HG03066 (cell line): Measurements from ENCODE around the gene MYO5B.
A peak's percentile ranks its signal among the peaks of the same experiment; 100 is the strongest.

Experiments
- ATAC-seq: cut with Tn5 transposase; IDR thresholded peaks from one replicate; pipeline ENCODE4 v1.9.1; 2021; ENCODE audit warnings: low read depth; ENCODE audit not compliant: unreplicated experiment

Gene MYO5B

DNA sequence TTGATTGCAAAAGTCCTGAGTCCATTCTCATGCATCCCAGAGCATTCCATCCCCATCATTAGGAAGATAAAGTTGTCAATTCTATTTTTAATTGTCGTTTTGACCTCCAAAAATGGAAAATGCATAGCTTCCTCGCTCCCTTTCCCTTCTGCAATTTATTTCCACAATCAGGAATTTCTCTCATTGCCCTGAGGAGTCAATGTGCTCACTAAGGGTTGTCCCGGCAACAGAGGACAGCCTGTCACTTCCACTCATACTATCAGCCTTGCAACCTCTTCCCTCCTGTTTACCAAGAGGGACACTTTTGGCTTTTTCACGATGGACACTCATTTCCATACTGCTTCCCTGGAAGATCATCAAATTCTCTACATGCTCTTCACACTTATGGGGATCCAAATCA, 164.8 kb downstream of the MYO5B start:
- ATAC-seq, result no peak

DNA sequence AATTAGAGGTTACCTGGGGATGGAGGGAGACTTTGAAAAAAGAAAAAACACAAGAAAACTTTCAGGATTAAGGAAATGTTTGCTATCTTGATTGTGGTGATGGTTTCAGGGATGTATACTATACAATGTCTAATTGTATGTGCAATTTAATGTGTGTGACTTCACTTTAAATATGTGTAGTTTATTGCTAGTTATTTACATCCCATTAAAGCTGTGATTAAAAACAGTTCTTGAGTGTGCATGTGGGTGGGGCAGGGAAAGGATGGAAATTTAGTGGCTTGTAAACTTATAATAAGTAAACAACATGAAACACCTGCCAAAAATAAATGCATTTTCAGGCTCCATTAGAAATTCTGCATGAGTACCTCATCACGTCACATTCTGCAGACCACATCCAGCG, 167.0 kb downstream of the MYO5B start:
- ATAC-seq, result no peak

DNA sequence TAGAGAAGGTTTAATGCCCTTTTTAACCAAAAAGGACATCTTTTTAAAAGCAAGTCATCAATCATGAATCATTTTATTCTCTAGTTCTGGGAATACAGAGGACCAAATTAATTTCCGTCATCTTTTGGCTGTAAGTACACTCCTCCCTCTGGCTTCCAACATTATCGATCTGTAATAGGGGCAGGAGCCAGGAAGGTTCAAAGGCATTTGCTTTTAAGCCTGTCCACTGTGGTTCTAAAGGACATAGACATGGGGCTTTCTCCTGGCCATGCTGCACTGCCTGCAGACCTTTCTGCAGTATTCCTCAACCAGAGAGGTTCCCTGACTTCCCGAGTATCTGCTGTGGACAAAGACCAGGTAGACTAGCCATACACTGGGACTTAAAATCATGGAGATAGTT, 170.5 kb downstream of the MYO5B start:
- no peak for ATAC-seq

DNA sequence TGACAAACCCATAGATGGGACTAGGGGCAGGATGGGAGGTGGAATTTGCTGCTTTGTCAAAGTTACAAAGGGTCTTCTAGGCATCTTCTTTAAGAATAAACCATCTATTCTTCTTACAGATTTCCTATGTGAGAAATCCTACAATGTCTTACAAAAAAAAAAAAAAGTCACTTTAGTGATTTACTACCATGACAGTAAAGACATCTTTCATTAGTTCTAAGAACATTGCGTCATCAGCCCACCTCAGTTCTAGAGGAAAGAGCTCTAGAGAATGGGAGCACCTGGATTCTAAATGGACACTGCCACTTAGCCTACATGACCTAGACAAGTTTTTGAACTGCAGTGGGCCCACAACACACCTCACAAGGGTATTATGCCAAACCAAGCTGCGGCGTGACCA, 172.0 kb downstream of the MYO5B start:
- ATAC-seq, result no peak

DNA sequence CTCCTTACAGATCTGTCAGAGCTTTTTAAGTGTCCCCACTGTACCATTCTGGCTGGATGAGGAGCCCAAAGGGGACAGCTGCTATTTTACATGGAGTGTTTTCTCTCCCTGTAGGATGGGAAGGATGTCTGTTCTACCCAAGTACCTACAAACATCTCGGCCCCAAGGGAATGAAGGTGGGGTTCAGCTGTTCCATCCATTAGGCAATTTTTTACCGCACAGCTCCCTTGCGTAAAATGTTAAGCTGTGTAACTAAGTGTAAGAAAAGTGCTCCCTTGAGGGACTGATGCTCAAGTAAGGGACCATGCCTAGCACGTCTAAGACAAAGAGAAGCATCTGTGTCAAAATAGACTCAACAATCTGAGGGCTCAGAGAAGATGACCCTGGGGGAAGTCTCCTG, 180.3 kb downstream of the MYO5B start:
- ATAC-seq, result no peak

DNA sequence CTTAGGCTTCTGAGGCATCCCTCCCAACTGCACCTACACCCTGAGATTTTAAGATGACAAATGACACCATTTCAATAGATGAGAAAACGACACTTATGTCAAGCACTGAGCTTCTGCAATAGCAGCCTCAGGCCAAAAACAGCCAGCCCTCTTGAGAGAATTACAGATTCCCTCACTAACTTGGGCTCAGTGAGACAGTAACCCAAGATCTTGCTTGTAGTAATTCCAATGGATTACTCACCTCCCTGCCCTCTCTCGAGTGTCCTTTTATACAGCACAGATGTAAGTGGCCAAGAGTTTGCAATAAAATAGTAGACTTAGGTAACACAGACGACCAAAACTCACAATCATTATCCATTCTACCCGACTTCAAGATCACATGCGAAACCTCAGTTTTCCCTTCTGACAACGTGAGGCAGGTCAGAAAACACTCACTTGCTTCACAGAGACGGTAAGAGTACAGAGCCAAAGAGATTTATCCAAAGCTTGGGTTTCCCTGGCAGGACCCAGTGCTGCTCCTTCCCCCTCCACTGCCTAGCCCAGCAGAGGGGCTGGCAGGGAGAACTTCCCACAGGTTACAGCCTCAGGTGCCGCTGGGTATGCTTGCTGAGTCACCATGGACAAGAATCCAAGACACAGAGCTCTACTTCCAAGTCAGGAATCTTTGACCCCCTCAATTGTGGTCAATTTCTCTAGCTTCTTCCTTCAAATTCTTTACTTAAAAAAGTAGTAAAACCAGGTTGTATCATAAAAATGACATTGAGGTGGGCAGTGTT, 181.4 kb downstream of the MYO5B start:
- no peak for ATAC-seq

DNA sequence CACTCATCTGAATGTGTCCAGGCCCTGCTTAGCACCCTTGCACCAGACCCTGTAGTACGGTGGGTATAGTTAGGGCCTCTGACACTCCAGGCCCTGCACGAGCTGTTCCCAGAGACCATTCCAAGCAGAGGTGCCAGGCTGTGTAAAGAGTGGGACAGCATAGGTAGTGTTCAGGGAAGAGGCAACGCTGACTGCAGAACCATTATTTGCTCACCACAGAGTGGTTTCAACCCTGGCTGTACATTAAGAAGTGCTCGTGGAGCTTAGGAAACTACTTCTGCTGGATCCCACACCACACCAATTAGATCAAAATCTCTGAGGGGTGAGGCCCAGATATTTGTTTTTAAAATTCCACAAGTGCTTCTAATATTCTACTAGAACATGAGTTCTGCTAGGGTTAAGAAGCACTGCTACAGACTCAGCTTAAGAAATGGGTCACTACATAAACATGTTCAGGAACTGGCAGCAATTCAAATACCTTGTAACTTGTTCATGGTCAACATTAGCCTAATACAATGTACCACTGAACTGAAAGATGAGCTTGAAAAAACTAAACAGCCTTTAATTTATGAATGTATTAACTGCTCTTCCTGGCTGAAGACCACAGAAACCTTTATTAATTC, 183.0 kb downstream of the MYO5B start:
- ATAC-seq, result no peak

DNA sequence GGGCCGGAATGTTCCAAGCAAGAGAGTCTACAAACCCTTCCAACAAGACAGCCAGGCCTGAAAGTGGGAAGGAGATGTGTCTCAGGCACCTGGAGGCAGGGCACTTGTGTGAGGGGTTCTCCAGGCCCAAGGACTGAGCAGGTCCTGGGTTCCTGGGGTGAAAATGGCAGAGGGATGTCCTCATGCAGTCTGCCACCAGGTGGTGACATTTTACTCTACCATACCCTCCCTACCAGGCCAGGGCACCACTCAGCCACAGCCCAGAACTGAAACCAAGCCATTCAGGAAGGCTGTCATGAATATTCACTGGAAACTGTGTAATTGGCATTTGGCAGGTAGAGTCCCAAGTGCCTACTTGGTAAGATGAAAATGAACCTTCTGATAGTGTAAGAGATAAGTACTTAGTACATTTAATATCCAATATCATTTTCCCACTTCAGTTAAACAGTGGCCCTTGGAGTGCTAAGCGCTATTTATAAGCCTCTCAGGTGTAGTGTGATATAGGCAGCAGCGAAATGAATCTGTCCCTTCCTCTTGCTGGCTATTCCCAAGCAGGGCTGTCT, 185.1 kb downstream of the MYO5B start:
- ATAC-seq, result peak; percentile 80

DNA sequence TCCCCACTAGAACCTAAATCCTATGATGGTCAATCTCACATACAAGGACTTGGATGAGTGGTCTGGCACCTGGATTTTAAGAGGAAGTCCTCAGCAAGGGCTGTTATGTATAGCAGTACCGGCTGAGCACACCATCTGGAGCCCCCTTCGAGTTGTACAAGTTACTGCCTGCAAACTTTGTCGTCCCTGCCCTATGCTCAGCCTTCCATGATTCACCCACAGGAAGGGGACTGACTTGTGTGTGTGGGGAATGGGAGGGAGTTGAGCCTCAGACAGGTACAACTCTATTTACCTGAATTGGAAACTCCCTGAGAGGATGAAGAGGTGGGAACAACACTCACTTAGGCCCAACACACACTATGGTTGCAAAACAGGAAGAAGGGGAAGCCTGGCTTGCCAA, 186.6 kb downstream of the MYO5B start:
- ATAC-seq, result no peak

DNA sequence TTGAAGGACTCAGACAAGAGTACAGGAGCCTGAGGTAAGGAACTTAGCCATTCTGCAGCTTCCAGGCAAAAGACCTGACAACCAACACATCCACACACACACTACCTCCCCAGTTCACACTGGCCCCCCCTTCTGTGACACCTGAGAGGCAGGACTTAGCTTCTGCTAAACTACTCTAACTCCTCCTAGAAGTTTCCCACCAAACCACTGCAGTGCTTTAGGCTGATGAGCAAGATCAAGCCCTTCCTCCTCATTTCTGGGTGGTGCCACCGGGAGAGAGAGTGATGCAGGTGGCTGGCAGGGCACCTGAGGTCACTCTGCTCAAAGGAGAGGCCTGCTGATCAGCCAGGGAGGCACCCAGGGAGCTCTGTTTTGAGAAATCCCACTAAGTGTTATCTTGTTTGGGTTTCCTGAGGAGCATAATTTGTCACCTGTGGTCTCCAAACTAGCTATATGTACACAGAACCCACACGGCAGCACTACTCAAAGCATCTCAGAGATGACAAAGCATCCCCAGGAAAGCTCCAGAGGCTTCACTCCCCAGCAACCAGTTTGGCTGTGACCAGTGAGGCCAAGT, 188.4 kb downstream of the MYO5B start:
- ATAC-seq, result no peak

DNA sequence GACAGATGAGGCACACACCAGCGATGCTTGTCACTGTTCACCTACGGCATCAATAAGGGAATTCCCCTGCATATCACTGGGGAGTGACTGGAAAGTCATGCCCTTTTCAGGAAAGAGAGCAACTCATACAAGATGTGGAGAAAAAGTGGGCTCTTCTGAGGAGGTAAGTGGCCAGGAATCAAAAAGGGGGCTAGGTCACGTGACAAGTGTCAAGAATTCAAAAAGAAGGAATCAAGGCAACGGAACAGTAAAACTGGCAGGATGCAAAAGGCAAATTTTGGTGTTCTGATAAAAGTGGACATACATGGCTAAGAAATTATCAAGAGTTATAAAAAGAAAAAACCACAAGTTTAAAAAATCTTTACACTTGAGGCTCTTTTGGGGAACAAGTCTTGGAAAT, 190.9 kb downstream of the MYO5B start:
- ATAC-seq, result no peak

DNA sequence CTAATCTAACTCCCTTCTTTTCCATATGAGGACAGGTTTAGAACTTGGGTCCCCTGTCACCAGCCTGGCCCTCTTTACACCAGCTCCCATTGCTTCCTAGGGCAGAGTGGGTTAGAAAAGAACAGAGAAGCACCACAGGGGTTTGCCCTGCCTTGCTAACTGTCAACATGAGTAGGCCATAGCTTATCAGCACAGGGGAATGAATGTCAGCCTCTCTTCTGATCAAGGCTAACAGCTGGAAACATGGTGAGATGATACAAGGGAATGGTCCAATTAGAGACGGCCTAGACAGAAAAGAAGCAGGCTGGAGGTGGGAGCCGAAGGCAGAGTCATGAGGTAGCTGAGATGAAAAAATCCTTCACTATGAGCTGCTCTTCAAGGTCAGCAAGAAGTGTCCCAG, 192.2 kb downstream of the MYO5B start:
- ATAC-seq, result no peak

DNA sequence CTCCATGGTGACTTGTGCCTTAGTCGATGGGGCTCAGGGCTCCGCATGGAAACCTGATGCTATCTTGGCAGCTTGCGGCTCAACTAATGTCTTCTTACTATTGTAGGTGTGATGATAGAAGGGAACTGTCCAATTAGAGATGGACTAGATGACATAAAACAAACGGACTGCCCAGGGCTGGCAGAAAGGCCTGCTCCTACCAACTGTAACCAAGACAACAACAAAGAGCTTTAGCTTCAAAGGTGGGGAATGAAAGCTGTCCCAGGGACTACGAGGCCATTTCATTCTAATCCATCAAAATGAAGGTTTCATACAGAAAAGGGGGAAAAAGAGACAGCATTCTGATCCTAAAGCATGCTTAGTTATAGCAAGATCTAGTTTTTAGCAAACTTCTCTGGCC, 194.7 kb downstream of the MYO5B start:
- ATAC-seq, result no peak

DNA sequence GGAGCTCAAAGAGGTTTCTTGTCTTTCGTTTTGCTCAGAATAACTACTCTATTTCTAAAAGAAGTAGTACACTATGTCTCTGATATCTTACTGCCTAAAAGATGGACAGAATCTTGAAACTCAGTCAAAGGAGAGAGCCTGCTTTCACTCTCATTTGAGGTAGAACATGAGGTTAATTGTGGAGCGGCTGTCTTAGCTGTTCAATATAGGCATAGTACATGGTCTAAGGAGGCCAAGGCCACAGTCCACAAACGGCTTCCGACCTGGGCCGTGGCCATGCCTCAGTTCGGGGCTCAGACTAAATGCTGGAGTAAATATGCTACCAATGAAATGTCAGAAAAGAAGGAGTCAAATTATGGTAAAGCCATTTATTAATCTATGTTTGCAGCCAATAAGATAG, 195.8 kb downstream of the MYO5B start:
- ATAC-seq, result no peak

DNA sequence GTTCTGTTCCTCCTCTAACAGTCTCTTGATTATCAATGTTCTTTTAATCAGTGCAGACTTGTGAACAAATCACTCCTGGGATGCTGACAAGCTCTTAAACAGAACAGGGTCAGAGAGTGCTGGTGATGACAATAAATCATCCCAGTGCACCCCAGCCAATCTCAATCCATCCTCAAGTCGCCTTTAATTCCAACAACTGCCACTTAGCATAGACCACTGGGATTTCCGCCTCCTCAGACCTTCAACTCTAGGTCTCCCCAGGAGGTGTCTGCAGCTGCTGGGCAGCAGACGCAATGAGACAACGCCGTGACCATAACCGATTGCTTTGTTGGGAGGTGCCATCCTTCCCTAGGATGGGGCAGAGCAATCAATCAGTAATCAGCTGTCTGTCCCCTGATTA, 197.4 kb downstream of the MYO5B start:
- ATAC-seq, result no peak

DNA sequence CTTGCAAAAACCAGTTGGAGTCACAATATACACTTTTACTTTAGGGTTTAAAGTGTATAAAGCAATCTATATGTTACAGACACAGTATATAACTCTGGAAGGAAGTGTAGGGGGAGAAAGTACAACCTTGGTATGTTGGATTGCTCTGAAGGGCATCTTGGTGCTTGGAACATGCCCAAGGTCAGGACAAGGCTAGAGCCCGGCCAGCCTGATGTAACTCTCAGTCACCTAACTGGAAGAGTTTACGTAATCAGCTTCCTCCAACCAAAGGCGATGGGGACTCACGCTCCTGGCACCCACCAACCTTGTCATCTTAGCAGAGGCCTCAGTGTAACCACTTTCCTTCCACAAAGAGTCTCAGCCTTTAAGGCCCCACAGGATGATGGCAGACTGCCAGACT, 200.5 kb downstream of the MYO5B start:
- ATAC-seq, result no peak

DNA sequence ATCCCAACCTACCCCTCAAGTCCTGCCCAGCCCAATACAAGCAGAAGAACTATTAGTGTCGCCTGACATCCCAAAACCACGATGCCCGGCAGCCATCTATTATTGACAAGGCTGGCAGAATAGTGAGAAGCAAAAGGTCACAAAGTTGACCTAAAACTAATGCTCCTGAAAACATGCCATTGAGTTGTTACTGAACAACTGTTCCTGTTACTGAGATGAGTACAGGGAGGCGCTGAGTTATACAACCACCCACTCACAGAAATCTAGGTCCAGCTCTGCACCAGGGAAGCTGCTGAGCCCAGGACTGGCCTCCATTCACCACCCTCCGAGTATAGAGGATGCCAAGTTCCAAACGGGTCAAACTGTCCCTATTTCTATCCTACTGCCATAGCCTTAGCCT, 201.6 kb downstream of the MYO5B start:
- no peak for ATAC-seq

DNA sequence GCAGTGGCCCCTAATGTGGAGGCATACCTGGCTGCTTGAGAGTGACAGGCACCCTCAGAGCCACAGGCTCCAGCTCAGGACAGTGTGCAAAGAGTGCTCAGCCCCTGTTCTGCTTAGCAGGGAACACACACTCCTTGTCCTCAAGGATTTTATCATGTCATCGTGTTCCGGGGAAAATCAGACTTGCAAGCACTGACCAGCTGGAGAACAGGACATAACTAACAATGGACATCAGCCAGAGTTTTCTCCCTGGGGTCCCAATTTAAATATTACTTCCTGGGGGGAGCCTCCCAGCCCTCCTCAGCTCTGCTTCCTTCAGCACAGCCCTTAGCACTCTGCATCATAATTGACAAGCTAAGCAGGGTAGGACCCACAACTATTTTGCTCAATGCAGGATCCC, 206.2 kb downstream of the MYO5B start:
- ATAC-seq, result no peak

DNA sequence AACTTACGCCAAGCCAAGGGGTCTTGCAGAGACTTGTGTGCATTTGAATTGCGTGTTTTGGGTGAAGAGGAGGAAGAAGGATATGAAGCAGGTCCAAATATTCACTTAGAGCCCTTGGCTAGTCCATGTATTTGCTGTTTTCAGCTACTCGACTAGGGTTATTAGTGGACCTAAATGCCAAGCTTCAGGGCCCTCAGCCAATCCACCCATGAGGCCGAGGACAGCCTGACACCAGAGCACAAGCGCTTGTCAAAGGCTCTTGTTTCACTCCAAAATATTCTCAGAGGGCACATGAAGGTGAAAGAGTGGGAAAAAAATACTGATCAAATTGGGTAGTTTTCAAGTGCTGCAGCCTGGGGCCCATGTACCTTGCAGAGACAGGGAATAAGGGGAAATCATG, 206.8 kb downstream of the MYO5B start:
- no peak for ATAC-seq

DNA sequence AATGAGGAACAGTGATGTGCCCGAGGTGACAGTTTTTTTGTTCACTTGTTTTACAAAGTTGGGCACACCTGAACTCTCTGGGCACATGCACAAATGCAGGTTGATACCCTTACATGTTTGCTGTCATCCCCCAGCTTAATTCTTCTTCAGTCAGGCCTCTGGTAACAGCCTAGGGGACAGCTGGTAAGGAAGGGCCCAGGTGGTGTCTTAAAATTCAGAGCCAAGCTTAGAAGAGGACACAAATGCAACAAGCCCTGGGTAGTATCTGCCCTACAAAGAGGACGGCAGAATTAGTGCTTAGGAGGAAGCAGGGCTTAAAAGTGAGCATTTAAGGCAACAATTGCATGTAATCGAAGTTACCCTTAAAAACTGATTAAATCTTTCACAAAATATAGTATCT, 209.7 kb downstream of the MYO5B start:
- ATAC-seq, result no peak

DNA sequence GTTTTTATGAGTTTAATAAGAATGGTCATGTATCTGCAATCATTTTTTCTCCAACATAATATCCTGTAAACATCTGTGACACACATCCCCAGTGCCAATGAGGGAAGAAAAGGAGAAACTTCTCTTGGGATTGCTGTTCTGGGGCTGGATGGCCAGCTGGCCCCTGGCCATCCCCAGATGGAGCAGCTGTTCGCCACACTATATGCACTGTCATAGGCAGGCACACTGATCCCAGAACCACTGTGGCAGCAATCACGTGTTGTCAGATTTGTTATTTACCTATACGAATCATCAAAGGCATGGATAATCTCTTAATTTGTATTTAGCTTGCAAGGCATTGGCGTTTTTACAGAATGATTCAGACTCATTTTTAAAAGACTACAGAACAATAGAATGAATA, 214.1 kb downstream of the MYO5B start:
- no peak for ATAC-seq
